ENCODE results near the gene SMAD9. TPM values are rescaled to one million over a fixed set of nuclear protein-coding genes. Genes with fewer than 3 reads are reported as not detected.
A peak's percentile ranks its signal among the peaks of the same experiment; 100 is the strongest.

SMAD9 gene
- total and polyA plus RNA-seq, 2 experiments from 2014 or later, result 10.6 to 10.8 TPM

GRCh38 chr13:36862722-36863121 lies 57.3 kb downstream of the SMAD9 start:
- no peaks in the 10 kb centered on the region for H3K36me3 ChIP-seq (ENCODE audit: low read depth)
- no peaks in the 10 kb centered on the region for H3K9me3 ChIP-seq (ENCODE audit: low read depth)
- H3K4me3 ChIP-seq, result no peak overlapping the region
- TF ChIP-seq EZH2 (IDR thresholded peaks at IDR 0.05; ENCODE audit: insufficient read depth, poor library complexity, severe bottlenecking) (no peak), EZH2phosphoT487 (IDR thresholded peaks at IDR 0.05; ENCODE audit: insufficient read depth, low read depth) (no peak)
- 97 to 100% methylated on average over 7 of the region's 7 CpGs for WGBS, 2 experiments (ENCODE audit: low coverage in 1 of 2, low lambda C conversion rate in 2 of 2, missing lambda C conversion rate in 2 of 2)
- no peaks in the 10 kb centered on the region for H3K79me2 ChIP-seq (ENCODE audit: insufficient read depth)
- H2AFZ ChIP-seq, result 0 out of 2 replicates have a peak overlapping the region, but pooled peaks have one; percentile 47
- H3K27ac ChIP-seq, result no peak overlapping the region
- H3K9ac ChIP-seq, result no peak overlapping the region
- no peaks in the 10 kb centered on the region for H4K20me1 ChIP-seq (ENCODE audit: insufficient read depth)
- H3K9me2 ChIP-seq (ENCODE audit: insufficient read depth), result no peaks in the 10 kb centered on the region
- no peaks in the 10 kb centered on the region for H3K27me3 ChIP-seq (replicated peaks; ENCODE audit: insufficient read depth)
- in situ Hi-C loops (cut with MboI), result no loop called here
- DNase-seq, result no peak
- H3F3A ChIP-seq (ENCODE audit: insufficient read depth), result no peaks in the 10 kb centered on the region
- H3K4me2 ChIP-seq (ENCODE audit: unreplicated experiment), result no peak overlapping the region
- H3K4me1 ChIP-seq (ENCODE audit: insufficient read depth), result 0 out of 2 replicates have a peak, but pooled peaks cover 6% of the 10 kb centered on the region

- peak; percentile 7 for DNase-seq
- Histone ChIP-seq H3K36me3 (ENCODE audit: low read depth) (no peaks in the 10 kb centered on the region), H3K4me3 (no peak overlapping the region), H3K79me2 (ENCODE audit: insufficient read depth) (no peaks in the 10 kb centered on the region), H3K4me2 (ENCODE audit: unreplicated experiment) (no peak overlapping the region), H3K9ac (no peak overlapping the region), H3K27me3 (replicated peaks; ENCODE audit: insufficient read depth) (no peaks in the 10 kb centered on the region), H4K20me1 (ENCODE audit: insufficient read depth) (no peaks in the 10 kb centered on the region), H3K27ac (no peak overlapping the region), H3F3A (ENCODE audit: insufficient read depth) (no peaks in the 10 kb centered on the region), H3K9me3 (ENCODE audit: low read depth) (no peaks in the 10 kb centered on the region), H3K9me2 (ENCODE audit: insufficient read depth) (no peaks in the 10 kb centered on the region), H2AFZ (peak overlapping the region; percentile 47; the same call in 1 of the 2 replicates), H3K4me1 (ENCODE audit: insufficient read depth) (0 out of 2 replicates have a peak, but pooled peaks cover 6% of the 10 kb centered on the region)
- in situ Hi-C loops (cut with MboI), result no loop called here
- 82 to 85% methylated on average over 6 of the region's 6 CpGs for WGBS, 2 experiments (ENCODE audit: low coverage in 1 of 2, low lambda C conversion rate in 2 of 2, missing lambda C conversion rate in 2 of 2)
- no peak for TF ChIP-seq EZH2 (IDR thresholded peaks at IDR 0.05; ENCODE audit: insufficient read depth, poor library complexity, severe bottlenecking)
- TF ChIP-seq EZH2phosphoT487 (IDR thresholded peaks at IDR 0.05; ENCODE audit: insufficient read depth, low read depth), result no peak
These were observed 57.9 kb downstream of the SMAD9 start for GRCh38 chr13:36862002-36862685.

GRCh38 chr13:36859259-36859658 lies 60.8 kb downstream of the SMAD9 start:
- Histone ChIP-seq H4K20me1 (ENCODE audit: insufficient read depth) (no peaks in the 10 kb centered on the region), H3K27ac (no peak overlapping the region), H3K9me3 (ENCODE audit: low read depth) (no peaks in the 10 kb centered on the region), H2AFZ (no peak overlapping the region), H3K4me2 (ENCODE audit: unreplicated experiment) (no peak overlapping the region), H3K9ac (no peak overlapping the region), H3K27me3 (replicated peaks; ENCODE audit: insufficient read depth) (no peaks in the 10 kb centered on the region), H3K9me2 (ENCODE audit: insufficient read depth) (no peaks in the 10 kb centered on the region), H3K4me3 (no peak overlapping the region), H3K79me2 (ENCODE audit: insufficient read depth) (no peaks in the 10 kb centered on the region), H3F3A (ENCODE audit: insufficient read depth) (no peaks in the 10 kb centered on the region), H3K4me1 (ENCODE audit: insufficient read depth) (0 out of 2 replicates have a peak, but pooled peaks cover 6% of the 10 kb centered on the region), H3K36me3 (ENCODE audit: low read depth) (no peaks in the 10 kb centered on the region)
- DNase-seq, result no peak
- 95 to 99% methylated on average over 4 of the region's 4 CpGs for WGBS, 2 experiments (ENCODE audit: low coverage in 1 of 2, low lambda C conversion rate in 2 of 2, missing lambda C conversion rate in 2 of 2)
- TF ChIP-seq EZH2phosphoT487 (IDR thresholded peaks at IDR 0.05; ENCODE audit: insufficient read depth, low read depth) (no peak), EZH2 (IDR thresholded peaks at IDR 0.05; ENCODE audit: insufficient read depth, poor library complexity, severe bottlenecking) (no peak)
- in situ Hi-C loops (cut with MboI), result loop anchor here (5.0 kb wide), 1 partner anchor 123 kb away; no protein-coding TSS in a partner anchor

GRCh38 chr13:36858290-36858689 lies 61.7 kb downstream of the SMAD9 start:
- no peak overlapping the region for H2AFZ ChIP-seq

More at GRCh38 chr13:36858290-36858689, 61.7 kb downstream of the SMAD9 start:
- TF ChIP-seq EZH2 (IDR thresholded peaks at IDR 0.05; ENCODE audit: insufficient read depth, poor library complexity, severe bottlenecking) (no peak), EZH2phosphoT487 (IDR thresholded peaks at IDR 0.05; ENCODE audit: insufficient read depth, low read depth) (no peak)
- no peaks in the 10 kb centered on the region for H3K9me3 ChIP-seq (ENCODE audit: low read depth)
- H3F3A ChIP-seq (ENCODE audit: insufficient read depth), result no peaks in the 10 kb centered on the region
- in situ Hi-C loops (cut with MboI), result loop anchor here (5.0 kb wide), 1 partner anchor 124 kb away; no protein-coding TSS in a partner anchor
- no peaks in the 10 kb centered on the region for H3K9me2 ChIP-seq (ENCODE audit: insufficient read depth)
- H3K4me2 ChIP-seq (ENCODE audit: unreplicated experiment), result no peak overlapping the region
- H3K4me3 ChIP-seq, result no peak overlapping the region
- WGBS, 2 experiments (ENCODE audit: low coverage in 1 of 2, low lambda C conversion rate in 2 of 2, missing lambda C conversion rate in 2 of 2), result 46 to 50% methylated on average over 3 of the region's 3 CpGs
- DNase-seq, result peak; percentile 77
- H3K9ac ChIP-seq, result no peak overlapping the region
- no peaks in the 10 kb centered on the region for H3K27me3 ChIP-seq (replicated peaks; ENCODE audit: insufficient read depth)
- H4K20me1 ChIP-seq (ENCODE audit: insufficient read depth), result no peaks in the 10 kb centered on the region
- no peaks in the 10 kb centered on the region for H3K36me3 ChIP-seq (ENCODE audit: low read depth)
- H3K79me2 ChIP-seq (ENCODE audit: insufficient read depth), result no peaks in the 10 kb centered on the region
- no peak overlapping the region for H3K27ac ChIP-seq
- H3K4me1 ChIP-seq (ENCODE audit: insufficient read depth), result 0 out of 2 replicates have a peak, but pooled peaks cover 6% of the 10 kb centered on the region

All from GM23248 (cell line).